ENCODE results near the gene FANCL. TPM values are rescaled to one million over a fixed set of nuclear protein-coding genes. Genes with fewer than 3 reads are reported as not detected.
"Not testable (repeated sequence)": the region's sequence is repeated elsewhere in the genome, so short reads cannot be mapped to it uniquely, and the experiment has no call there.

FANCL gene
- total and polyA plus RNA-seq, 9 of the 15 experiments (the other 6 are each of a cell fraction or from before 2014, with no cell fraction given), result 36.7 to 120 (median 58.5) TPM

DNA sequence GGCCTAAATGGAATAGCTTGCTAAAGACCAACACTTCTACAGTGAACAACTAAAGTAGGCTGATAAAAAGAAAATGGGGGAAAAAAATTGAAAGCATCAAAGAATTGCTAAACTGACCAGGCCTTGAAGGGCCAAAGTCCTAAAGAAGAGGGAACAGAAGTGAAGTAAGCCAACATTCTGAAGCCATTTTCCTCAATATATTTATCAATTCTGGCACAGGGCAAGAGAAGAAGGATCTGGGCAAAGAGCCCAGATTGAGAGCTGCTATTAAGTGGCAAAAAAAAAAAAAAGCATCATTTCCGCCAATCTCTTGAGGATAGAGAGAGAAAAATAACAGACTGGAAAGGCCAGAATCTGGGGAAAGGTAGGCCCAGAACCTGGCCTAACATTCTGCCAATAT, 25.7 kb downstream of the FANCL start (continued):
- TF ChIP-seq, protein P1, sequence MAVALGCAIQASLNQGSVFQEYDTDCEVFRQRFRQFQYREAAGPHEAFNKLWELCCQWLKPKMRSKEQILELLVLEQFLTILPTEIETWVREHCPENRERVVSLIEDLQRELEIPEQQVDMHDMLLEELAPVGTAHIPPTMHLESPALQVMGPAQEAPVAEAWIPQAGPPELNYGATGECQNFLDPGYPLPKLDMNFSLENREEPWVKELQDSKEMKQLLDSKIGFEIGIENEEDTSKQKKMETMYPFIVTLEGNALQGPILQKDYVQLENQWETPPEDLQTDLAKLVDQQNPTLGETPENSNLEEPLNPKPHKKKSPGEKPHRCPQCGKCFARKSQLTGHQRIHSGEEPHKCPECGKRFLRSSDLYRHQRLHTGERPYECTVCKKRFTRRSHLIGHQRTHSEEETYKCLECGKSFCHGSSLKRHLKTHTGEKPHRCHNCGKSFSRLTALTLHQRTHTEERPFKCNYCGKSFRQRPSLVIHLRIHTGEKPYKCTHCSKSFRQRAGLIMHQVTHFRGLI (CRISPR knock-in tag; IDR thresholded peaks at IDR 0.05), result no peak
- TF ChIP-seq TEAD1 (CRISPR knock-in tag; IDR thresholded peaks at IDR 0.05), result no peak
- TF ChIP-seq E2F4 (CRISPR knock-in tag; IDR thresholded peaks at IDR 0.05; ENCODE audit: low read depth), result no peak
- TF ChIP-seq, protein P2, sequence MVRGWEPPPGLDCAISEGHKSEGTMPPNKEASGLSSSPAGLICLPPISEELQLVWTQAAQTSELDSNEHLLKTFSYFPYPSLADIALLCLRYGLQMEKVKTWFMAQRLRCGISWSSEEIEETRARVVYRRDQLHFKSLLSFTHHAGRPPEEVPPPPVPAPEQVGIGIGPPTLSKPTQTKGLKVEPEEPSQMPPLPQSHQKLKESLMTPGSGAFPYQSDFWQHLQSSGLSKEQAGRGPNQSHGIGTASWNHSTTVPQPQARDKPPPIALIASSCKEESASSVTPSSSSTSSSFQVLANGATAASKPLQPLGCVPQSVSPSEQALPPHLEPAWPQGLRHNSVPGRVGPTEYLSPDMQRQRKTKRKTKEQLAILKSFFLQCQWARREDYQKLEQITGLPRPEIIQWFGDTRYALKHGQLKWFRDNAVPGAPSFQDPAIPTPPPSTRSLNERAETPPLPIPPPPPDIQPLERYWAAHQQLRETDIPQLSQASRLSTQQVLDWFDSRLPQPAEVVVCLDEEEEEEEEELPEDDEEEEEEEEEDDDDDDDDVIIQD (CRISPR knock-in tag; IDR thresholded peaks at IDR 0.05), result no peak

GRCh38 chr2:58210951-58211568, 30.1 kb downstream of the FANCL start:
- not testable (repeated sequence) for H3K4me1 ChIP-seq (replicated peaks in 1 of 2; ENCODE audit: control insufficient read depth in 2 of 2, insufficient read depth in 2 of 2, low read length in 2 of 2)
- WGBS (ENCODE audit: insufficient coverage, low coverage, missing lambda C conversion rate), result 97% methylated on average over 5 of the region's 6 CpGs

More at GRCh38 chr2:58210951-58211568, 30.1 kb downstream of the FANCL start:
- POLR2A ChIA-PET, result interaction anchor here (0.6 kb wide), 1 partner anchor 30 kb away, joined by 3 read pairs; the partner anchor contains the start of gene FANCL
- in situ Hi-C loops (cut with MboI); H4K20me1 ChIP-seq (replicated peaks; ENCODE audit: control insufficient read depth, insufficient read depth, low read length); FAIRE-seq; H3K79me2 ChIP-seq (ENCODE audit: control insufficient read depth, insufficient read depth, low read length); H3K27ac ChIP-seq (ENCODE audit: extremely low read depth, low read depth, low read length); H3K9ac ChIP-seq (ENCODE audit: insufficient read depth in 1 of 2, low read depth in 2 of 2, low read length in 2 of 2); H3K9me1 ChIP-seq (ENCODE audit: control insufficient read depth, insufficient read depth, low read length); H3K9me3 ChIP-seq (replicated peaks; ENCODE audit: control insufficient read depth, insufficient read depth, low read depth, low read length); intact Hi-C loops (cut with micrococcal nuclease); H2AFZ ChIP-seq (ENCODE audit: low read depth, low read length); H3K4me3 ChIP-seq; CTCF ChIA-PET (ENCODE audit: low intra/inter-chr PET ratio); BruUV-seq (replicated peaks); DNase-seq (ENCODE audit: extremely low read depth in 1 of 4, low spot score in 3 of 4); H3K27me3 ChIP-seq (ENCODE audit: control insufficient read depth in 2 of 2, insufficient read depth in 2 of 2, low read length in 2 of 2); ATAC-seq; H3K4me2 ChIP-seq (ENCODE audit: insufficient read depth, low read length): not testable (repeated sequence)
- peaks cover 59% of the 10 kb centered on the region for H3K36me3 ChIP-seq (ENCODE audit: control insufficient read depth, insufficient read depth, low read length)
- TF ChIP-seq TRIM28 (IDR thresholded peaks at IDR 0.05) (peak; percentile 72; the same call in 1 of the 2 replicates), CBX3 (IDR thresholded peaks at IDR 0.05; ENCODE audit: borderline replicate concordance in 1 of 2, low read length in 2 of 2) (peak in 1 of 2 experiments; percentile 67; a peak in 1 of 3 replicates), ZNF280A (IDR thresholded peaks at IDR 0.05; ENCODE audit: low read depth, partially characterized antibody) (peak; percentile 64), CBX5 (IDR thresholded peaks at IDR 0.05; ENCODE audit: borderline replicate concordance, low read depth) (peak; percentile 91)

Measured in K562 (cell line).